AG08395 (cell line): Measurements from ENCODE around the gene EVC.
"Not testable (repeated sequence)": the region's sequence is repeated elsewhere in the genome, so short reads cannot be mapped to it uniquely, and the experiment has no call there.

Experiments used
- DNase-seq: peaks from one replicate; pipeline ENCODE4 v3.0.0; 2012; ENCODE audit warnings: mixed read lengths, low spot score

The EVC gene

DNA sequence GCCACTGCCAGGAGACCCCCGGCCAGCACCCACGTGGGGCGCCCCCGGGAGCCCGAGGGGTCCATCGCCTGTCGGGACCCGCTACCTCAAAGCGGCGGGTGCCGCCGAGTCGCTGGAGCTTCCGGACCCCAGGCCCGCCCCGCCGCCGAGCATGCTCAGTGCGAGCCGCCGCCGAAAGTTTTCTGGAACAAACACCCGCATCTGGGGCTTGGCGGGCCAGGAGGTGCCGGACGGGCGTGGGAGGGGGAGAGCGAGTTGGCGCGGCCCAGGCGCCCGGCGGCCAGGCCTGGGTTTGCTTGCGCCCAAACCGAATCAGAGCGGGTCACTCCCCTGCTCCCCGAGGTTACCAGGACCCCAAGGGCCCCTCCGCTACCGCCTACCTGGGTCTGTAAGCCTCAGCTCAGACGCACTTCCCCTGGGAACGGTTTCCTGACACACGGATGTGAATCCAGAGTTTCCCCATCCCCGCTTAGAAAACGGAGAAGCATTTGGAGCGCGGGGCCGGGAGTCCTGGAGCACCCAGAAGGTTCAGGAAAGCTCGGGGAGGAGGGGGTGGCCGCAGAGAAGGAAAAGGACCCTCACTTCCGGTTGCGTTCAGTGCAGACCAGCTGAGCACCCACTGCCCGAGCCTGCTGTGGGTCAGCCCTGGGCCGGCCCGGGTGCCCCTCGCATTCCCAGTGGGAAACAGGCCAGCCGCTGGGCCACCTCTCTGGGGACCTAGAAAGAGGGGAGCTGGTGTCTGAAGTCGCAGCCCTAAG, 2.4 kb upstream of the EVC start, which contains the start of gene EVC2:
Gene EVC2 (minus strand): TSS at position 111 of the 758 bp plus-strand sequence. CDS start 46 bp downstream, at position 65.
- DNase-seq, result peak; percentile 78

DNA sequence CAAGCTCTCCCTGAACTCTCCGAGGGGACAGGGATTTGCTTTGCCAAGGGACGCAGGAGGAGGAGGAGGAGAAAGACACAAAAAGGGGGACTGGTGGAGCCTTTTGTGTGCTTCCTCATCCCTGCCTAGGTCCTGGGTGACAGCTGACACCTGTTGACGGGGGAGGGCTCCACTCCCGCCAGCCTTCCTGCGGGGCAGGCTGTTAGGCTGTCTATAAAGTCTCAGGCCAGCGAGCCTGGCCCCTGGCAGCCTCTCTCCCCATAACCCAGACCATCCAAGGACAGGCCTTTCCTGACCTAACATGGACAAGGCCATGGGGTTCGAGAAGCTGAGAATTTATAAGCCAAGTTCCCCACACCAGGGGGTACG, 1.8 kb upstream of the EVC start:
- no peak for DNase-seq

DNA sequence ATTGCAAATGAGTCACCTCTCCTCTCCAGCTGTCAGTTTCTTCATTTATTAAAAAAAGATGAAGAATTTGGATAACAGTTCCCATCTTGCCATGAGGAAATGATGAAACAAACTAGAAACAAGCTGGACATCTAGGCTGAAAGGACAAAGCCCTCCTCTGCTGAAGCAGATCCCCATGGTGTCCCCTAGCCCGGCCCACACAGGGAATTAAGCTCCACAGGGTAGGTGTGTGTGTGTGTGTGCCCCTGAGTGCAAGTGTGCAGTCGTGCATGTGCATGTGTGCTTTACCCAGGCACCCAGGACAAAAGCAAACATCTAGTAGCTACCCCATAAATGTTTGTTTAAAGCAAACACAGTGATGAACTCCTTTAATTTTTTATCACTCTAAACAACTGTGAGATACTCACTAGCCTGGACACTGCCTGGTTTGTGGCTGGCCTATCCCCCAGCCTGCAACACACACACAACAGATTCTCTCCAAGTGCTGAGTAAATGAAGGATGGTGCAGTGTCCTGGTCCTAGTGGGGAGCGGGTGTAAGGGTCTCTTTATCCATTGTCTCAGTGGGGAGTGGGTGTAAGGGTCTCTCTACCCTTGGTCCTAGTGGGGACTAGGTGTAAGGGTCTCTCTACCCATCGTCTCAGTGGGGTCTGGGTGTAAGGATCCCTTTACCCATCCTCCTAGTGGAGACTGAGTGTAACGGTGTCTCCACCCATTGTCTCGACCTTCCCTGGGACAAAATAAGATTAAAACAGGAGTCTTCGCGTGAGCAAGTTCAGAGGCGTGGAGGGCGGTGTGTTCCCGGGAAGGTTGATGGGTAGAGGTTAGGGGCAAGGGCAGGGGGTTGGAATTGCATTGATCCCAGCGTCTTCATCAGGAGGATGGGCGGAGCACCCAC, 688 bp upstream of the EVC start:
- peak; percentile 38 for DNase-seq

DNA sequence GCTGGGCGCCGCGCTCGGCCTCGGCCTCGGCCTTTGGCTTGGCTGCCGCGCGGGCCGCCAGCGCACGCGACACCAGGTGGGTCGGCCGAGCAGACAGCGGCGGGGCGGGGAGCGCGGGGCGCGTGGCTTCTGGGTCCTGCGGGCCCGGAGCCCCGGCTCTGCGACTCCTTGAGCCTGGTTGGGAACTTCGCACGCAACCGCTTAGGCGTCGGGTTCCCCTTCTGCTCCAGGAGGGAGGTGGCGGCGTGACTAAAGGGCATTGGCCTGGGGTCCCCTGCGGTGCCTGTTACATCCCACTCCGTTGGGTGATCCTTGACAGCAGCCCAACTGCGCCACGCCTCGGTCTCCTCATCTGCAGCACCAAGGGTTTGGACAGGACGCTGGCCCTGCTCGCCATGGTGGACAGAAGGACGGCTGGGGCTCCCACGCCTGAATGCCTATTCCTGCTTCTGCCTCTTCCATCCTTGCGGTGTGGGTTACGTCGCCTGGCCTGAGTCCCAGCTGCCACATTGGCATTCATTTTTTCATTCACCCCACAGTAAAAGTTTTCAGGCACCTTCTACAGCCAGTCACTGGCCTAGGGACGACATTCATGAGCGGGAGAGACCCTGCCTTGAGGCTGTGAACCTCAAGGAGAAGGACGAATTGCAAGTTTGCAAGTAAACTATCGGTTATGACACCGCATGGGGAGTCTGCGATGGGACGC, 631 bp downstream of the EVC start:
- peak; percentile 45 for DNase-seq

DNA sequence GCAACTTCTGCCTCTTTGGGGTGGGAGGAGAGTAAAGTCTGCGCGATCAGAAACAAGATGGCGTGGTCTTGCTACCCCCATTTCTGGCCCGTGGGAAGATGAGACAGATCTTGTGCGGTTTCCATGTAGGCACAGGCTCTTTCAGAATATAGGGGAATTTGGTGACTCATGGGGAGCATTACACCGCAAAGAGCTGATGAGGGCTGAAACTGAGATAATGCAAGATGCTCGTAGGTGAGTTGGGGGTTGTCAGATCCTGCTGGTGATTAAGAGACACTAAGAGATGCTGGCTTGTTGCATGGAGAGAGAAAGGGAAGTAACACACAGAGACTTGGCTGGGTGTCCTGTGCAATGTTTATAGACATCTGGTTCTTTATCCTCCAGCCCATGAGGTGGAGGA, 1.5 kb downstream of the EVC start:
- peak; percentile 18 for DNase-seq

DNA sequence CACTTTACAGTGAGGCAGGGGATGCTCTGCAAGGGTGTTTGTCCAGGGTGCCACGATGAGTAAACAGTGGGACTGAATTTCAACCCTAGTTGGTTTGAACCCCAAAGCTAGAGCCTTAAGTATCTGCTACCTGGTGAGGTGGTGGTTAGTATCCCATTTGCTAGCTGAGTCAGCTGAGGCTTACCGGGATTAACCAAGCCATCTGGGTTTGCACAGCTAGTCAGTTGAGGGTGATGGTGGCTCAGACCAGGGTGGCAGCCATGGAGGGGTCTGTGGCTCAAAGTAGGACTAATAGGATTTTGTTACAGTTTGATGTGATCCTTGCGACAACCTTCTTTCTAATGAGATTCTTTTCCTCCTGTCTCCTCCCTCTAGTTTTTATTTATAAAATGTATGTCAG, 1.9 kb downstream of the EVC start:
- DNase-seq, result no peak

DNA sequence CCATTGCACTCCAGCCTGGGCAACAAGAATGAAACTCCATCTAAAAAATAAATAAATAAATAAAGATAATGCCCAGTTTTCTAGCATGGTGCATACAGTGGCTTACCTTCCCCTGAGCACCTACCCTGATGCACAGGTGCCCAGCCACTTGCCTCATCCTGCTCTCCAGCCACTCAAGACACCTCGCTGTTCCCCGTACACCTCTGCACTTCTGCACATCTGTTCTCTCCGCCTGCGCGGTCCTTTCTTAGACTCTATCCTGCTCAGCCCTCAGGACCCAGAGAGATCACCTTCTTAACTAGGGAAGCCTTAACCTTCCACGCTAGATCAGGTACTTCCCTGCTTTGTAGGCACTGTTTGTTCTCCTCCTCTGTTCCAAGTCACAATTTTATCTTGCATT, 2.9 kb downstream of the EVC start:
- DNase-seq, result no peak

DNA sequence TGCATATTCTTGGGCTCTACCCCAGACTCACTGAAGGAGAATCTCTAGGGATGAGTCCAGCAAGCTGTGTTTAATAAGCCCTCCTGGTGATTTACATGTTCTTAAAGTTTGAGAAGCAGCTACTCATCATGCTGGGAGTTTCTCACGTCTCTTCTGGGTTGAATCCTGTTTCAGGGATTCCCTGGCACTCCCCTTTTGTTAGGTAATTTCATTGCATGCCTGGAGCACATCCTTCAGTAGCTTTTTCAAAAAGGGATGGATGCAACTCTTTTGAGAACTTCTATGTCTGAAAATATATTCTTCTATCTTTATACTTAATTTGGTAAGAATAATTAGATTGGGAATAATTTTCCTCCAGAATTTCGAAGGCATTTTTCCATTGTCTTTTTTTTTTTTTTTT, 4.4 kb downstream of the EVC start:
- DNase-seq, result no peak

DNA sequence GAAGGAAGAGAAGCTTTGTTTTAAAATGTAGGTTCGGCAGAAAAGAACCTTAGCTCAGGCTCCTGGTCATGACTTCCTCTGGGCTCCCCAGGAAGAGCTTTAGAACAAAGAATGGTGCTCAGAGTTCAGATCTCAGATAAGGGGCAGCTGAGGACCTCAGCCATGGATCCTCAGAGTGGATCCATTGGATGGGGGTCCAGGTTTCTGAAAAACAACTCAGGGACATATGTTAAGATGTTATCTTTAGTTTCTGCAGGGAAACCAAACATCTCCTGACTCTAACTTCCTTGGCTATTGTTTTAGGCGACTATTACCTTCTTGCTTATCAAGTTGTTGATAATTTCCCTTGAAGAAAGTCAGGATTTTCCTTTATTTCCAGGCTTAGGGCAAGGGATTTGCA, 5.4 kb downstream of the EVC start:
- no peak for DNase-seq

DNA sequence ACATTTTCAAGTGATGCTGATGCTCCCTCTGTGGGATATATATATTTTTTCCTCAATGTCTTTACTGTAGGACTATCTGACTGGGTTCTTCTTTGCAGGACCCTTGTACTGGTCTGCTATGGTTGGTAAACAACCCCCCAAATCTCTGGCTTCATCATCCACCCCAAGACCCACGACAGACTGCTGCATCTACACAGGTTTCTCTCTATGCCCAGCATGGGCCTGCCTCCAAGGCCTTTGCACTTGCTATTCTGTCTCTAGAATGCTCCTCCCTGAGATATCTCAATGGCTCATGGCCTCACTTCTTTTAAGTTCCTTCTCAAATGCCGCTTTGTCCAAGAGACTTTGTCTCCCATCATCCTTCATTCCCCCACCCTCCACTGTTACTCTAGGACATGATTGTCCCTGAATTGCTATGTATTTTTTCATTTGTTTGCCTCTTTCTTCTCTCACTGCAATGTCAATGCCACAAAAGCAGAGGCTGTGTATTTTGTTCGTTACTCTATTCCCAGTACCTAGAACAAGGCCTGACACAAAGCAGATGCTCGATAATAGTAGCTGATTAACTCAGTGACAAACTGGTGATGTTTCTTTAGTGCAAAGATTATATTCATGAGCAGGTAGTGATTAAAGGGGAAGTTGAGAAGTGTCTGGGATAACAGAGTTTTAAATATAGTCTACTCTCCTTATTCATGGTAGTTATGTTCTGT, 6.6 kb downstream of the EVC start:
- DNase-seq, result no peak

DNA sequence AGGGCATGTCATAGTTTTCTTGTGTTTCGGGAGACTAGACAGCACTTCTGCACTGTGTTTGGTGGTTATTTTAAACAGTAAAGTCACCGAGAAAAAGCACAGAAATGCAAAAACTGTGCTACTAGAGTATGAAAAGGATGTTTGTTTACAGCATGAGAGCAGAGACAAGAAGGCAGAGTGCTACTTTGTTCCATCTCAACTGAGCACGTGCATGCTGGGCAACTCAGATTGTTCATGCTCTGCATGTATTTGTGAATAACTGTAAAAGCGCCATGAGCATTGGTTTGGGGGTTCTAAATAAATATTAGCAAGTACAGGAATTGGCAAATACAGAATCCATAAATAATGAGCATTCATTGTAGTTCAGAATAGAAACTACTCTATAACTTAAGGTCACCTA, 7.4 kb downstream of the EVC start:
- DNase-seq, result no peak

DNA sequence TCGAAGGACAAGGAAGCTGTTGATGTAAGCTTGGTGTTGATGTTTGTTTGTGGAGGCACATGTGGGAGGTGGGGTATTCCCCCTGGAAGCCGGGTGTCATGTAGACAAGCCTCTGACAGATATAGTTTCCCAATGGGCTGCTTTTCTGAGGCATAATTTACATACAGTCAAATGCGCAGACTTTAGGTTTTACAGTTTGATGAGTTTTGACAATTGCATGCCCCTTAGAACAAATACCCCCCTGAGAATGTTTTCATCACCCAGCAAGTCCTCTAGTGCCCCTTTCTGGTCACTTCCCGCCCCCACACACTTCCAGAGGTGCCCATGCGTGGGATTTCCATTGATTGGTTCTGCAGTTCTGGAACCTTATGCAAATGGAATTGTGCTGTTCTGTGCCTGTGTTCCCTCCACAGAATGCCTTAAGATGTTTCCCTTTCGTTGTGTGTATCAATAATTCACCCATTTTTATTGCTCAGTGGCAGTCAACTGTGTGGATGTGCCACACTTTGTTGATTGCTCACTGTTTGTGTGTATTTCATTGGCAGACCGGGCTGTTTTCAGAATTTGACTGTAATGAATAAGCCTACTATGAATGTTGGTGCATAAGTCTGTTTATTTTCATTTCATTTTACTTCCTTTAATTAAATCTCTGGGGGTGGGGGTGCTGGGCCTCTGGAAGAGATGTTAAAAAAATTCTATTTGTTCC, 8.5 kb downstream of the EVC start:
- no peak for DNase-seq

DNA sequence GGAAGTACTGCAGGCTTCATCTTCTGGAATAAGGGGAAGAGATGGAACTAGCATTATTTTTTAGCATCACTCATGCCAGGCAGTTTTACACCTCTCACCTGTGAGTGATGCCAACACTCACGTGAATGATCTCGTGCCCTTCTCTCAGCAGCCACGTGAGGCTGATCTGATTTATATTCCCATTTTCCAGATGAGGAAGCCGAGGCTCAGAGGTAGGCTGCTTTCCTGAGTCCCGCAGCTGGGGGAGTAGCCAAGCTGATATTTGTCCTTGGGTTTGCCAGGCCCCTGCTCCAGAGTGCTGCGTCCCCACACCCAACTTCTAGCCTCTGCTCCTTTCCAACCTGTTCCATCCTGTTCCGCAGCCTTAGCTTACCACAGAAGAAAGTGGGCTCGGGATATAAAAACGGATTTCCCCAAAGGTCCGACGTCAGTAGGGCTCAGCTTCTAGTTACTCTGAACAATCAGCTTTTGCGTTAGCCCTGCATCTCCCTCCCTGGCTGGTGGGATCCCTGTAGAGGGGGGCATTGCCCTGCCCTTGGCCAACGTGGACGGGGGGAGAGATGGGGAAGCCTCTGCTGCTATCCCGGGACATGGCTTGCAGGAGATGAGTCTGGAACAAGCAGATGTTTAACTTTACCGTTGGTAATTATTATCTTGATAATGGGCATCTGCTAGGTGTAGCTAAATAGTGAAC, 9.3 kb downstream of the EVC start:
- DNase-seq, result no peak

DNA sequence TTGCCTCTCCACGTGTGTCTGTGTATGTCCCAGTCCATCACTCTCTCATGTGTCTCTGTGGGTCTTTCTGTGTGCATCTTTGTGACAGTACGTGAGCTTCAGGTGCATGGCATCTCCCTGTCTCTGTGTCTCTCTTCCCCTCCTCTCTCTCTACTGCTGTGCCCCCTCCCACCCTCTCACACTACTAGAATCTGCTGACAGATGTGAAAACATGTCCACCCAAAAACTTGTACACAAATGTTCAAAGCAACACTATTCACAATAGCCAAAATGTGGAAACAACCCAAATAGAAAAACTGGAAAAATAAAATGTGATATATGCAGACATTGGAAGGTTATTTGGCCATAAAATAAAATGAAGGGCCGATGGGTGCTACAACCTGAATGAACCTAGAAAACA, 10.0 kb downstream of the EVC start:
- DNase-seq, result no peak

DNA sequence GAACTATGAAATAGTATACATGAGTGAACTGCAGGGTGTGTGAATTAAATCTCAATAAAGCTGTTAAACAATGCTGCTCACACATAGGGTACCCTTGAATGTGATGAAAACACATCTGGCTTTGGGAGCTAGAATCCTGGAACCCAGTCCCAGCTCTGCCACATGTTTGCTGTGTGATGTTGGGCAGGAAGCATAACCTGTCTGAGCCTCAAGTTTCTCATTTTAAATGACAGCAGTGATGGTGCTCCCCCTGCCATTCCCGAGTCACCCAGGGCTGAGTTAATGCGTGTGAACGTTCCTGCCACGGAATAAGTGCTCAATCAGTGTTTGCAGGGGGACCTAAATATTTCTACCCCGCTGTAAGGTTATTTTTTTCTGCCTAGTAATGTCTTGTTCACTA, 10.9 kb downstream of the EVC start:
- no peak for DNase-seq

DNA sequence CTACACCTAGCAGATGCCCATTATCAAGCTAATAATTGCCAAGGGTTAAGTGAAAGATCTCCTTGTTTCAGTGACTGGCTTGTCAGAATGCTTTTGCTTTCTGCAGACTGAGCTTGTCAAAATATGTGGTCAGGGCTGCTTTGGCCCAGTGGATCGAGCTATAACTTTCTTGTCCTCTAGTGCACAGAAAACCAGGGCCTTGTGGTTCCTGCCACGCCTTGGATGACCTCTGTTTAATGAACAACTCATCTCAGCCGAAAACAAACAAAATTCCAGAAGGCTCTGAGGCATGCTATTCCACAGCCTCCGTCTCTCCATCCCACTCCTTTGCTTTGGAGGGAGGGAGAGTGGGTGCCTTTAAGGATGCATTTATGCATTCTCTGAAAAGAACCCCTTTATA, 11.3 kb downstream of the EVC start:
- DNase-seq, result peak; percentile 77

DNA sequence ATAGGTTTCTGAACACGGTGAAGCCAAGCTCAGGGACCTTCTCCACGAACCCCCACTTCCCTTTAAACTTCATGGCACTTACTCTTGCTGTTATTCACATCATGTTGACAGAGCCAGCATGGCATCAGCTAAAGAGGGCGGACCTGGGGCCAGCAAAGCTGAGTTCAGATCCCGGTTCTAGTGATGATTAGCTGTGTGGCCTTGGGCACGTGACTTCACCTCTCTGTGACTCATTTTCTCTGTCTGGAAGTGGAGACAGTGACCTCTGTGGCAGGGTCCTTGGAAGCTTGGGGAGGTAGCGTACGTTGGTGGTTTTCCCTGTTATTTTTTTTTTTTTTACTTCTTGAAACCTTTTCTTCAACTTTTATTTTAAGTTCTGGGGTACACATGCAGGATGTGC, 13.4 kb downstream of the EVC start:
- DNase-seq, result peak; percentile 18

DNA sequence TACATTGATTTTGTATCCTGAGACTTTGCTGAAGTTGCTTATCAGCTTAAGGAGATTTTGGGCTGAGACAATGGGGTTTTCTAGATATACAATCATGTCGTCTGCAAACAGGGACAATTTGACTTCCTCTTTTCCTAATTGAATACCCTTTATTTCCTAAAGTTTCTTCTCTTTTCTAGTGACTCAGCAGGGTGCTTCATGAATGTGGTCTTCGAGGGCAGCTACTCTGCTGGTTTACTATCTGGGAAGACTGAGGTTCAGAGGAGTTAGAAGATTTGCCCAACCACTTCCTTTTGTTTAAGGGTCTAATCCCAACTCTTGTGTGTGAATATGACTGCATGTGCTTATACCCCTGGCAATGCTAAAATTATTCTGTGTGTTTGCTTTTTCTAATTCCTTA, 17.4 kb downstream of the EVC start:
- not testable (repeated sequence) for DNase-seq

DNA sequence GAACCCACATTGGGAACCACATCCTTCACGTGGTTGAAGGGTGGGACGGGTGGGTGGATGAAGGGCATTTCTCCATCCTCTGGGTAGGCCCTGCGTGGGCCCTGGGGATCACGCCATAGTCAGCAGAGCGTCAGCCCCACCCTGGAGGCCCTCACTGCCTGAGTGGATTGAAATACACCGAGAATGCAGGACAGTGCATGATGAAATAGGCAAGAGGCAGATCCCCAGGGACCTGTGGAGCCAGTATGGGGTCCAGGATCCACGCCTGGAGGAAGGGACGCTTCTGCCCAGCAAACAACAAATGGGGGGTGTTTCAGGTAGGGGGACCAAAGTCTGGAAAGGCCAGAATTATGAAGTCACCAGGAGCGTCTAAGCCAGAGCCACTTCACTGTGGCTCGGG, 19.4 kb downstream of the EVC start:
- DNase-seq, result no peak
